Right lobe of liver (tissue), 6 donors: ENCODE measurements around the gene MACROD1. TPM values are rescaled to one million over a fixed set of nuclear protein-coding genes. Genes with fewer than 3 reads are reported as not detected.

Source experiments
- ATAC-seq, 4 donors: fragments of 200-7000 bp; cut with Tn5 transposase; one replicate each; pipeline ENCODE4 v1.9.1; 2020; ENCODE audit warnings: mild to moderate bottlenecking in 4 of 4, moderate library complexity in 4 of 4
- DNase-seq, 3 donors: peaks; one replicate each; pipeline ENCODE4 v3.0.0-alpha.2; 2020
- H3K27ac ChIP-seq, 3 donors: fragments of 200-600 bp; one replicate each; pipeline ENCODE4 v1.8.0; 2022
- H3K27me3 ChIP-seq, 2 donors: fragments of 200-600 bp; one replicate each; pipeline ENCODE4 v1.8.0; 2022
- H3K36me3 ChIP-seq, 4 donors: fragments of 200-600 bp; sonication (generic) in 1 of 4; one replicate each; pipeline versions ENCODE4 v1.5.1 to v1.8.0; 2017 to 2022; ENCODE audit warnings: control low read depth in 1 of 4
- H3K4me1 ChIP-seq, 4 donors: fragments of 200-600 bp; sonication (generic) in 1 of 4; one replicate each; pipeline versions ENCODE4 v1.5.1 to v1.8.0; 2017 to 2022; ENCODE audit warnings: control low read depth in 1 of 4
- H3K4me3 ChIP-seq, 3 donors: fragments of 200-600 bp; one replicate each; pipeline ENCODE4 v1.8.0; 2022
- H3K9me3 ChIP-seq, 4 donors: fragments of 200-600 bp; sonication (generic) in 1 of 4; one replicate each; pipeline versions ENCODE4 v1.5.1 to v1.8.0; 2017 to 2022; ENCODE audit warnings: control low read depth in 1 of 4
- POLR2A ChIP-seq: fragments of 450-650 bp; IDR thresholded peaks from one replicate; pipeline ENCODE4 v1.6.1; 2017; ENCODE audit warnings: antibody characterized with exemption, mild to moderate bottlenecking
- WGBS: methylation state at CpG from one replicate; pipeline ENCODE4 v1.1.6; 2018; ENCODE audit warnings: low coverage, low lambda C conversion rate; ENCODE audit not compliant: insufficient coverage; ENCODE audit errors: missing lambda C conversion rate; 5-methylcytosine and 5-hydroxymethylcytosine counted together
- intact Hi-C, 2 donors: fragments of 100-400 bp; cut with DNase I; formaldehyde crosslinking; loops; one replicate each; pipeline versions ENCODE4 v1.11.2 to v1.14.1; 2022
- total RNA-seq, 6 experiments: library from RNA; depleted of rRNA in 2 of 6; stranded (reverse); fragments of >200 nt in 2 of 6; fragmentation: NEBNext Ultra II Directional in 3 of 6; extraction: Animal tissue kit (Norgen Biotek cat#: 25700) in 3 of 6; gene quantifications; one replicate each; pipeline versions ENCODE4 v1.1.0 to v1.2.4, GENCODE V29; 2016 to 2023
- TF ChIP-seq, protein P1 (sequence below), 4 donors: fragments of 200-600 bp in 3 of 4; fragments of 450-650 bp in 1 of 4; IDR thresholded peaks; one replicate each; pipeline versions ENCODE4 v1.5.1 to v1.8.0; 2016 to 2022; ENCODE audit warnings: antibody characterized with exemption in 4 of 4, mild to moderate bottlenecking in 2 of 4
- donor health status: DM: no; HTN: yes; CAD: no.
- donor health status: DM: no; HTN: no; CAD: no.
- donor health status: DM: no; HTN: no; CAD: no.
- donor health status: DM: no; HTN: yes; CAD: no.
- donor health status: DM: no; HTN: yes; CAD: no.

MACROD1 gene
- total RNA-seq, 6 experiments from 2014 or later: 12.3 to 219 (median 27.8) TPM

GRCh38 chr11:64118876-64119665 lies 46.8 kb downstream of the MACROD1 start:
- ATAC-seq (no peak), DNase-seq (no peak)
- Histone ChIP-seq H3K9me3 (no peaks in the 10 kb centered on the region), H3K27ac (no peak overlapping the region), H3K27me3 (no peaks in the 10 kb centered on the region), H3K4me3 (no peak overlapping the region), H3K4me1 (peaks cover 0 to 7% (median 0%) of the 10 kb centered on the region in 4 donors), H3K36me3 (no peaks in the 10 kb centered on the region)
- TF ChIP-seq POLR2A: no peak
- TF ChIP-seq, protein P1, sequence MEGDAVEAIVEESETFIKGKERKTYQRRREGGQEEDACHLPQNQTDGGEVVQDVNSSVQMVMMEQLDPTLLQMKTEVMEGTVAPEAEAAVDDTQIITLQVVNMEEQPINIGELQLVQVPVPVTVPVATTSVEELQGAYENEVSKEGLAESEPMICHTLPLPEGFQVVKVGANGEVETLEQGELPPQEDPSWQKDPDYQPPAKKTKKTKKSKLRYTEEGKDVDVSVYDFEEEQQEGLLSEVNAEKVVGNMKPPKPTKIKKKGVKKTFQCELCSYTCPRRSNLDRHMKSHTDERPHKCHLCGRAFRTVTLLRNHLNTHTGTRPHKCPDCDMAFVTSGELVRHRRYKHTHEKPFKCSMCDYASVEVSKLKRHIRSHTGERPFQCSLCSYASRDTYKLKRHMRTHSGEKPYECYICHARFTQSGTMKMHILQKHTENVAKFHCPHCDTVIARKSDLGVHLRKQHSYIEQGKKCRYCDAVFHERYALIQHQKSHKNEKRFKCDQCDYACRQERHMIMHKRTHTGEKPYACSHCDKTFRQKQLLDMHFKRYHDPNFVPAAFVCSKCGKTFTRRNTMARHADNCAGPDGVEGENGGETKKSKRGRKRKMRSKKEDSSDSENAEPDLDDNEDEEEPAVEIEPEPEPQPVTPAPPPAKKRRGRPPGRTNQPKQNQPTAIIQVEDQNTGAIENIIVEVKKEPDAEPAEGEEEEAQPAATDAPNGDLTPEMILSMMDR (IDR thresholded peaks at IDR 0.05): no peak
- 88% methylated on average over 18 of the region's 19 CpGs for WGBS
- intact Hi-C loops: no loop called here

DNA sequence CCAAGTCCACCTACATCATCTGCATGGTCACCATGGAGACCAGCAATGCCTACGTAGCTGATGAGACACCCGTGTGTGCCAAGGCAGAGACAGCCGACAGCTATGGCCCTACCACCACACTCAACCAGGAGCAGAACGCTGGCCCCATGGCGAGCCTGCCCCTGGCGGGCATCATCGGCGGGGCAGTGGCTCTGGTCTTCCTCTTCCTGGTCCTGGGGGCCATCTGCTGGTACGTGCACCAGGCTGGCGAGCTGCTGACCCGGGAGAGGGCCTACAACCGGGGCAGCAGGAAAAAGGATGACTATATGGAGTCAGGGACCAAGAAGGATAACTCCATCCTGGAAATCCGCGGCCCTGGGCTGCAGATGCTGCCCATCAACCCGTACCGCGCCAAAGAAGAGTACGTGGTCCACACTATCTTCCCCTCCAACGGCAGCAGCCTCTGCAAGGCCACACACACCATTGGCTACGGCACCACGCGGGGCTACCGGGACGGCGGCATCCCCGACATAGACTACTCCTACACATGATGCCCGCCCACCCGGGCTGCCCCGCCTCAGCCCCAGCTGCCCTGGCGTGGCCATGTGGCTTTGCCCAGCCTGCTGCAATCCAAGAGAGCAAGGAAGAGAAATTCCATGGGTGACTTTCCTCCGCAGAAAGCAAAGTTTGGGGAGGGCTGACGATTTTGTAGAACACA lies 48.0 kb downstream of the MACROD1 start:
- ATAC-seq (no peak), DNase-seq (no peak)
- Histone ChIP-seq H3K4me3 (no peak overlapping the region), H3K9me3 (no peaks in the 10 kb centered on the region), H3K27me3 (no peaks in the 10 kb centered on the region), H3K27ac (no peak overlapping the region), H3K4me1 (peaks cover 0 to 3% (median 0%) of the 10 kb centered on the region in 4 donors), H3K36me3 (no peaks in the 10 kb centered on the region)
- no CpG with 5 or more reads among the region's 32 CpGs for WGBS
- TF ChIP-seq POLR2A: no peak
- TF ChIP-seq, protein P1 (IDR thresholded peaks at IDR 0.05): no peak
- intact Hi-C loops: no loop called here

GRCh38 chr11:64115531-64116522 lies 50.1 kb downstream of the MACROD1 start:
- Histone ChIP-seq H3K27ac (no peak overlapping the region), H3K27me3 (no peaks in the 10 kb centered on the region), H3K4me3 (no peak overlapping the region), H3K4me1 (no peaks in the 10 kb centered on the region), H3K9me3 (no peaks in the 10 kb centered on the region), H3K36me3 (no peaks in the 10 kb centered on the region)
- no peak for DNase-seq
- no peak for ATAC-seq
- WGBS: 96% methylated on average over 4 of the region's 47 CpGs
- TF ChIP-seq, protein P1 (IDR thresholded peaks at IDR 0.05): no peak
- TF ChIP-seq POLR2A: no peak
- intact Hi-C loops: no loop called here

DNA sequence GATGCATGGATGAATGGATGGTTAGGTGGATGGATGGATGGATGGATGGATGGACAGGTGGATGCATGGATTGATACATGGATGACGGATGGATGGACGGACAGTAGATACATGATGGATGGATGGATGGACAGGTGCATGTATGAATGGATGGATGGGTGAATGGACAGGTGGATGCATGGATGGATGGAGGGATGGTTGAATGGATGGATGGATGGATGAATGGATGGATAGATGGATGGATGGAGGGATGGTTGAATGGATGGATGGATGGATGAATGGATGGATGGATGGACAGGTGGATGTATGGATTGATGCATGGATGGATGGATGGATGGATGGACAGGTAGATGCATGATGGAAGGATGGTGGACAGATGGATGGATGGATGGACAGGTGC lies 51.7 kb downstream of the MACROD1 start:
- no peak overlapping the region for H3K27ac ChIP-seq
- no peaks in the 10 kb centered on the region for H3K4me1 ChIP-seq
- no peaks in the 10 kb centered on the region for H3K36me3 ChIP-seq
- H3K4me3 ChIP-seq: no peak overlapping the region
- intact Hi-C loops: no loop called here
- no peaks in the 10 kb centered on the region for H3K27me3 ChIP-seq
- TF ChIP-seq, protein P1 (IDR thresholded peaks at IDR 0.05): no peak
- TF ChIP-seq POLR2A: no peak
- H3K9me3 ChIP-seq: no peaks in the 10 kb centered on the region
- DNase-seq (no peak), ATAC-seq (no peak)
- WGBS: 96% methylated on average over 2 of the region's 2 CpGs
